Calu3 (cell line): ENCODE data around the gene GLE1. TPM values are rescaled to one million over a fixed set of nuclear protein-coding genes. Genes with fewer than 3 reads are reported as not detected.
A peak's percentile ranks its signal among the peaks of the same experiment; 100 is the strongest.

Source experiments
- BruUV-seq: library from RNA; stranded (reverse); fragments of 400-500 nt; replicated peaks from 2 replicates; lab custom pipeline; 2021; lab: Mats Ljungman, UMichigan
- CTCF ChIA-PET: fragments of 300-600 bp; sonication (Branson Sonifier 250); formaldehyde crosslinking; loops from one replicate; lab custom pipeline; 2022; ENCODE audit warnings: antibody characterized with exemption; lab: Charles Lee
- DNase-seq: peaks from one replicate; pipeline ENCODE4 v3.0.0; 2022
- H3K27ac Mint-ChIP-seq: one replicate; pipeline ENCODE4 v1.8.0; 2022; ENCODE audit warnings: mixed read lengths; ENCODE audit not compliant: unreplicated experiment
- H3K27me3 Mint-ChIP-seq: one replicate; pipeline ENCODE4 v1.8.0; 2022; ENCODE audit warnings: mixed read lengths; ENCODE audit not compliant: unreplicated experiment
- H3K36me3 Mint-ChIP-seq: one replicate; pipeline ENCODE4 v1.8.0; 2022; ENCODE audit warnings: mild to moderate bottlenecking, moderate library complexity, mixed read lengths; ENCODE audit not compliant: insufficient read depth, unreplicated experiment
- H3K4me1 Mint-ChIP-seq: one replicate; pipeline ENCODE4 v1.8.0; 2022; ENCODE audit warnings: mild to moderate bottlenecking, low read depth, mixed read lengths; ENCODE audit not compliant: unreplicated experiment
- H3K4me3 Mint-ChIP-seq: one replicate; pipeline ENCODE4 v1.8.0; 2022; ENCODE audit warnings: mild to moderate bottlenecking, low read depth, moderate library complexity, mixed read lengths; ENCODE audit not compliant: unreplicated experiment
- H3K9me3 Mint-ChIP-seq: one replicate; pipeline ENCODE4 v1.8.0; 2022; ENCODE audit warnings: low read depth, mixed read lengths; ENCODE audit not compliant: unreplicated experiment
- intact Hi-C: fragments of 100-400 bp; cut with micrococcal nuclease; formaldehyde crosslinking; loops from one replicate; pipeline ENCODE4 v1.10.0; 2022; ENCODE audit not compliant: unreplicated experiment
- total RNA-seq: library from RNA; stranded (reverse); gene quantifications from 2 replicates; pipeline ENCODE4 v1.2.3, GENCODE V29; 2022
- TF ChIP-seq, protein P1 (sequence below): fragments of 200-600 bp; IDR thresholded peaks from one replicate; pipeline ENCODE4 v1.8.0; 2022; ENCODE audit warnings: antibody characterized with exemption; ENCODE audit not compliant: unreplicated experiment

GLE1 gene
- total RNA-seq, 1 experiment from 2014 or later = 24.8 TPM

DNA sequence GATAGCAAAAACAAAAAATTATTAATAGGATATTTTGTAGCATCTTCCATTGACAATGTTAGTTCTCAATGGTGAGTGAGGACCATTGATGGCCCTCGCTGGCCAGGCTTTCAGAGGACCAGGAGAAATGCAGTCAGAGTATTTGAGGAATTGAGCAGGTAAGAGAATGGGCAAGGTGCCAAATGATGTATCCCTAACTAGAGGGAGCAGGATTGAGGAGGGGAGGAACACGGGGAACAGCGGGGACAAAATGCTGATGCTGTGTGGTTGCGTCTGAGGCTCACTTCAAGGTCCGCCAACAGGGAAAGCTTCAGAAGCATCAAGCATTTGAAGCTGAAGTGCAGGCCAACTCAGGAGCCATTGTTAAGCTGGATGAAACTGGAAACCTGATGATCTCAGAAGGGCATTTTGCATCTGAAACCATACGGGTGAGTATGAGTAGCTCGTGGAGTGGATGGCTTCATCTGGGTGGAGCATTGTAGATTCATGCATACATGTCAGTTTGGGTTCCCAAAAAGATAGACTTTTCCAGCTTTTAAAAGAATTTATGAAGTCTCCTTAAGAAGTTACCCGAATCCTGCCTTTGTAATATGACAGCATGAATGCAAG lies 64.1 kb downstream of the GLE1 start:
- TF ChIP-seq, protein P1, sequence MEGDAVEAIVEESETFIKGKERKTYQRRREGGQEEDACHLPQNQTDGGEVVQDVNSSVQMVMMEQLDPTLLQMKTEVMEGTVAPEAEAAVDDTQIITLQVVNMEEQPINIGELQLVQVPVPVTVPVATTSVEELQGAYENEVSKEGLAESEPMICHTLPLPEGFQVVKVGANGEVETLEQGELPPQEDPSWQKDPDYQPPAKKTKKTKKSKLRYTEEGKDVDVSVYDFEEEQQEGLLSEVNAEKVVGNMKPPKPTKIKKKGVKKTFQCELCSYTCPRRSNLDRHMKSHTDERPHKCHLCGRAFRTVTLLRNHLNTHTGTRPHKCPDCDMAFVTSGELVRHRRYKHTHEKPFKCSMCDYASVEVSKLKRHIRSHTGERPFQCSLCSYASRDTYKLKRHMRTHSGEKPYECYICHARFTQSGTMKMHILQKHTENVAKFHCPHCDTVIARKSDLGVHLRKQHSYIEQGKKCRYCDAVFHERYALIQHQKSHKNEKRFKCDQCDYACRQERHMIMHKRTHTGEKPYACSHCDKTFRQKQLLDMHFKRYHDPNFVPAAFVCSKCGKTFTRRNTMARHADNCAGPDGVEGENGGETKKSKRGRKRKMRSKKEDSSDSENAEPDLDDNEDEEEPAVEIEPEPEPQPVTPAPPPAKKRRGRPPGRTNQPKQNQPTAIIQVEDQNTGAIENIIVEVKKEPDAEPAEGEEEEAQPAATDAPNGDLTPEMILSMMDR = no peak
- CTCF ChIA-PET = no interaction called here
- intact Hi-C loops = no loop called here
- Mint-ChIP-seq H3K27ac (no peak overlapping the region), H3K4me1 (no peaks in the 10 kb centered on the region), H3K4me3 (no peak overlapping the region), H3K36me3 (peaks cover 22% of the 10 kb centered on the region), H3K9me3 (no peaks in the 10 kb centered on the region), H3K27me3 (no peaks in the 10 kb centered on the region)
- BruUV-seq = no TSS peak
- DNase-seq = no peak

- peaks cover 21% of the 10 kb centered on the region for H3K36me3 Mint-ChIP-seq
- H3K27me3 Mint-ChIP-seq = no peaks in the 10 kb centered on the region
- intact Hi-C loops = no loop called here
- H3K4me1 Mint-ChIP-seq = no peaks in the 10 kb centered on the region
- H3K27ac Mint-ChIP-seq = no peak overlapping the region
- no TSS peak for BruUV-seq
- CTCF ChIA-PET = no interaction called here
- no peaks in the 10 kb centered on the region for H3K9me3 Mint-ChIP-seq
- H3K4me3 Mint-ChIP-seq = no peak overlapping the region
- DNase-seq = no peak
- TF ChIP-seq, protein P1 = no peak
These were observed 71.0 kb downstream of the GLE1 start for GRCh38 chr9:128575469-128575868.

DNA sequence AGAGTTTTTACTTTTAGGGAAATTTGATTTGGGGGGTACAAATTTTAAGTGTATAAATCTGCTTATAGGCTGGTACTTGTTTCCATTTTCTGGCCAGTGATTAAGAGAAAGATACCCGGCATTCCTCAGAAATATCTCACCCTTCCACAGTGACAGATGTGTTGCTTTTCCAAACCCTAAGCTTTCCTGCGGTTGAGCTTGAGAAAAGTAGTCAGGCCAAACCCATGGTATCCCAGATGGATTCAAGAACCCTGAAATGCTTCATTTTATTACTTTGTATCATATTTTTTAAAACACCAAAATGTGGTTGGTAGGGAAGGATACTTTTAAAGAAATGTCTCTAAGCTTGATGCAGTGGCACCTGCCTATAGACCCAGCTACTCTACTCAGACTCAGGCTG lies 71.4 kb downstream of the GLE1 start:
- H3K27me3 Mint-ChIP-seq = no peaks in the 10 kb centered on the region
- intact Hi-C loops = no loop called here
- H3K4me3 Mint-ChIP-seq = no peak overlapping the region
- no TSS peak for BruUV-seq
- H3K9me3 Mint-ChIP-seq = no peaks in the 10 kb centered on the region
- TF ChIP-seq, protein P1 = no peak
- no peak for DNase-seq
- H3K4me1 Mint-ChIP-seq = no peaks in the 10 kb centered on the region
- CTCF ChIA-PET = interaction anchor here (0.6 kb wide), 1 partner anchor 43 kb away, joined by 3 read pairs; no protein-coding TSS in a partner anchor
- no peak overlapping the region for H3K27ac Mint-ChIP-seq
- H3K36me3 Mint-ChIP-seq = peaks cover 18% of the 10 kb centered on the region

GRCh38 chr9:128577206-128577605 lies 72.7 kb downstream of the GLE1 start:
- H3K27me3 Mint-ChIP-seq = no peaks in the 10 kb centered on the region
- TF ChIP-seq, protein P1 = no peak
- H3K27ac Mint-ChIP-seq = no peak overlapping the region
- intact Hi-C loops = no loop called here
- CTCF ChIA-PET = no interaction called here
- H3K4me3 Mint-ChIP-seq = no peak overlapping the region
- H3K9me3 Mint-ChIP-seq = no peaks in the 10 kb centered on the region
- no peak for DNase-seq
- BruUV-seq = TSS peak; percentile 56
- H3K36me3 Mint-ChIP-seq = peaks cover 15% of the 10 kb centered on the region
- H3K4me1 Mint-ChIP-seq = no peaks in the 10 kb centered on the region
